ENCODE measurements around the gene ZBTB25.

- no peak for TF ChIP-seq EZH2 (IDR thresholded peaks at IDR 0.05; ENCODE audit: borderline replicate concordance, low read depth, low read length, severe bottlenecking)
- TF ChIP-seq, protein P1, sequence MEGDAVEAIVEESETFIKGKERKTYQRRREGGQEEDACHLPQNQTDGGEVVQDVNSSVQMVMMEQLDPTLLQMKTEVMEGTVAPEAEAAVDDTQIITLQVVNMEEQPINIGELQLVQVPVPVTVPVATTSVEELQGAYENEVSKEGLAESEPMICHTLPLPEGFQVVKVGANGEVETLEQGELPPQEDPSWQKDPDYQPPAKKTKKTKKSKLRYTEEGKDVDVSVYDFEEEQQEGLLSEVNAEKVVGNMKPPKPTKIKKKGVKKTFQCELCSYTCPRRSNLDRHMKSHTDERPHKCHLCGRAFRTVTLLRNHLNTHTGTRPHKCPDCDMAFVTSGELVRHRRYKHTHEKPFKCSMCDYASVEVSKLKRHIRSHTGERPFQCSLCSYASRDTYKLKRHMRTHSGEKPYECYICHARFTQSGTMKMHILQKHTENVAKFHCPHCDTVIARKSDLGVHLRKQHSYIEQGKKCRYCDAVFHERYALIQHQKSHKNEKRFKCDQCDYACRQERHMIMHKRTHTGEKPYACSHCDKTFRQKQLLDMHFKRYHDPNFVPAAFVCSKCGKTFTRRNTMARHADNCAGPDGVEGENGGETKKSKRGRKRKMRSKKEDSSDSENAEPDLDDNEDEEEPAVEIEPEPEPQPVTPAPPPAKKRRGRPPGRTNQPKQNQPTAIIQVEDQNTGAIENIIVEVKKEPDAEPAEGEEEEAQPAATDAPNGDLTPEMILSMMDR (IDR thresholded peaks at IDR 0.05; ENCODE audit: borderline replicate concordance, extremely low read depth, low read length, poor library complexity, severe bottlenecking), result no peak
These were observed 3.1 kb upstream of the ZBTB25 start for GRCh38 chr14:64506721-64507120.
